ENCODE data around the gene RAPGEF5.

Gene RAPGEF5

GRCh38 chr7:22281481-22281880 is 75.5 kb downstream of the RAPGEF5 start:
- DNase-seq (ENCODE audit: low read depth) = no peak
- H3K4me3 ChIP-seq (ENCODE audit: control insufficient read depth, low read depth, low read length) = no peak overlapping the region
- TF ChIP-seq, protein P1, sequence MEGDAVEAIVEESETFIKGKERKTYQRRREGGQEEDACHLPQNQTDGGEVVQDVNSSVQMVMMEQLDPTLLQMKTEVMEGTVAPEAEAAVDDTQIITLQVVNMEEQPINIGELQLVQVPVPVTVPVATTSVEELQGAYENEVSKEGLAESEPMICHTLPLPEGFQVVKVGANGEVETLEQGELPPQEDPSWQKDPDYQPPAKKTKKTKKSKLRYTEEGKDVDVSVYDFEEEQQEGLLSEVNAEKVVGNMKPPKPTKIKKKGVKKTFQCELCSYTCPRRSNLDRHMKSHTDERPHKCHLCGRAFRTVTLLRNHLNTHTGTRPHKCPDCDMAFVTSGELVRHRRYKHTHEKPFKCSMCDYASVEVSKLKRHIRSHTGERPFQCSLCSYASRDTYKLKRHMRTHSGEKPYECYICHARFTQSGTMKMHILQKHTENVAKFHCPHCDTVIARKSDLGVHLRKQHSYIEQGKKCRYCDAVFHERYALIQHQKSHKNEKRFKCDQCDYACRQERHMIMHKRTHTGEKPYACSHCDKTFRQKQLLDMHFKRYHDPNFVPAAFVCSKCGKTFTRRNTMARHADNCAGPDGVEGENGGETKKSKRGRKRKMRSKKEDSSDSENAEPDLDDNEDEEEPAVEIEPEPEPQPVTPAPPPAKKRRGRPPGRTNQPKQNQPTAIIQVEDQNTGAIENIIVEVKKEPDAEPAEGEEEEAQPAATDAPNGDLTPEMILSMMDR (conservative IDR thresholded peaks at IDR 0.05; ENCODE audit: control insufficient read depth, insufficient read depth, low read depth, low read length) = no peak

GRCh38 chr7:22280031-22280430 is 76.9 kb downstream of the RAPGEF5 start:
- TF ChIP-seq, protein P1 (conservative IDR thresholded peaks at IDR 0.05; ENCODE audit: control insufficient read depth, insufficient read depth, low read depth, low read length) = no peak
- DNase-seq (ENCODE audit: low read depth) = no peak

GRCh38 chr7:22278660-22279059 is 78.3 kb downstream of the RAPGEF5 start:
- no peak for DNase-seq (ENCODE audit: low read depth)
- no peak overlapping the region for H3K4me3 ChIP-seq (ENCODE audit: control insufficient read depth, low read depth, low read length)
- TF ChIP-seq, protein P1 (conservative IDR thresholded peaks at IDR 0.05; ENCODE audit: control insufficient read depth, insufficient read depth, low read depth, low read length) = no peak

More at GRCh38 chr7:22280031-22280430, 76.9 kb downstream of the RAPGEF5 start:
- H3K4me3 ChIP-seq (ENCODE audit: control insufficient read depth, low read depth, low read length) = no peak overlapping the region

DNA sequence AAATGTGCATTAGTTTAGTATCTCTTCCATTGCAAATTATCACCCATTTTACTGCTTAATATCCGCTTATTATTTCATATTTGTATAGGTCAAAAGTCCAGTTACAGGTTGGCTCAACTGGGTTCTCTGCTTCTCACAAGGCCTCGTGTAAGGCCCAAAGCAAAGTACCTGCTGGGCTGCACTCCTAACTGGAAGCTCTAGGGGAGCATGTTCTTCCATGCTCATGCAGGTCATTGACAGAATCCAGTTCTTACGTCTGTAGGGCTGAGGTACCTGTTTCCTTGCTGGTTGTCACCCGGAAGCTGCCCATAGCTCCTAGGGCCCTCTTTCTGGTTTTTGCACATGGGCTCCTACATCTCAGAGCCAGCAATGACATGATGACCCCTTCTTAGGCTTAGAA is 79.6 kb downstream of the RAPGEF5 start:
- H3K4me3 ChIP-seq (ENCODE audit: control insufficient read depth, low read depth, low read length) = no peak overlapping the region
- TF ChIP-seq, protein P1 (conservative IDR thresholded peaks at IDR 0.05; ENCODE audit: control insufficient read depth, insufficient read depth, low read depth, low read length) = no peak
- no peak for DNase-seq (ENCODE audit: low read depth)

DNA sequence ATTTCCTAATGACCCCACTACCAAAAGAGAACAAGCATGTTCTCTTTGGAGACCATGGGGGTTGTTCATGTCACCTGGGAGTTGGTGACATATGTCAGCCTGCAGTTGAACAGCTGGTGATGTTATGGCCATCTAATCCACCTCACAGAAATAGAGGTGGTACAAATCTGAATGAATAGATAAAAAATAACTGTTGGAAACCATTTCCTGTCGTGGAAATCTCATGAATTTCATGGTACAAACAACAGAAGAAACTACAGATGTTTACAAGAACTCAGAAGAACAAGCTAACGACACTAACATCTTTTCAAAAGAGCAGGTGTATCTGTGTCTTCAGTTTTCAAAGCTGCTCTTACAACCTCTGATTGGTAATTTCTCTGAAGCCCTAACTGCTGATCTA is 81.3 kb downstream of the RAPGEF5 start:
- no peak for DNase-seq (ENCODE audit: low read depth)
- H3K4me3 ChIP-seq (ENCODE audit: control insufficient read depth, low read depth, low read length) = no peak overlapping the region
- TF ChIP-seq, protein P1 (conservative IDR thresholded peaks at IDR 0.05; ENCODE audit: control insufficient read depth, insufficient read depth, low read depth, low read length) = no peak

GRCh38 chr7:22271311-22271710 is 85.6 kb downstream of the RAPGEF5 start:
- TF ChIP-seq, protein P1 (conservative IDR thresholded peaks at IDR 0.05; ENCODE audit: control insufficient read depth, insufficient read depth, low read depth, low read length) = no peak
- DNase-seq (ENCODE audit: low read depth) = no peak
- no peak overlapping the region for H3K4me3 ChIP-seq (ENCODE audit: control insufficient read depth, low read depth, low read length)

GRCh38 chr7:22270371-22270770 is 86.6 kb downstream of the RAPGEF5 start:
- no peak for DNase-seq (ENCODE audit: low read depth)
- TF ChIP-seq, protein P1 (conservative IDR thresholded peaks at IDR 0.05; ENCODE audit: control insufficient read depth, insufficient read depth, low read depth, low read length) = no peak
- H3K4me3 ChIP-seq (ENCODE audit: control insufficient read depth, low read depth, low read length) = no peak overlapping the region
